ENCODE results near the gene MYO1D. TPM values are rescaled to one million over a fixed set of nuclear protein-coding genes. Genes with fewer than 3 reads are reported as not detected.

MYO1D gene
- total RNA-seq, 1 donor from 2014 or later: 12.1 TPM

- no peak overlapping the region for H3K4me3 Mint-ChIP-seq
- intact Hi-C loops (cut with micrococcal nuclease): no loop called here
- DNase-seq (ENCODE audit: low spot score): no peak
- no peaks in the 10 kb centered on the region for H3K4me1 Mint-ChIP-seq (ENCODE audit: low read depth)
- peaks cover 24% of the 10 kb centered on the region for H3K27me3 Mint-ChIP-seq (ENCODE audit: insufficient read depth)
- H3K27ac Mint-ChIP-seq: no peak overlapping the region
- no peaks in the 10 kb centered on the region for H3K9me3 Mint-ChIP-seq
- H3K36me3 Mint-ChIP-seq (ENCODE audit: low read depth): no peaks in the 10 kb centered on the region
Observed at GRCh38 chr17:32801641-32802040, 75.3 kb downstream of the MYO1D start.

GRCh38 chr17:32801193-32801592 is 75.7 kb downstream of the MYO1D start:
- no peaks in the 10 kb centered on the region for H3K9me3 Mint-ChIP-seq
- H3K27me3 Mint-ChIP-seq (ENCODE audit: insufficient read depth): peaks cover 24% of the 10 kb centered on the region
- intact Hi-C loops (cut with micrococcal nuclease): no loop called here
- no peaks in the 10 kb centered on the region for H3K4me1 Mint-ChIP-seq (ENCODE audit: low read depth)
- no peak overlapping the region for H3K4me3 Mint-ChIP-seq
- DNase-seq (ENCODE audit: low spot score): no peak
- H3K27ac Mint-ChIP-seq: no peak overlapping the region
- H3K36me3 Mint-ChIP-seq (ENCODE audit: low read depth): no peaks in the 10 kb centered on the region

GRCh38 chr17:32798938-32799337 is 78.0 kb downstream of the MYO1D start:
- Mint-ChIP-seq H3K4me1 (ENCODE audit: low read depth) (no peaks in the 10 kb centered on the region), H3K4me3 (no peak overlapping the region), H3K9me3 (no peaks in the 10 kb centered on the region), H3K27me3 (ENCODE audit: insufficient read depth) (peaks cover 24% of the 10 kb centered on the region), H3K27ac (no peak overlapping the region), H3K36me3 (ENCODE audit: low read depth) (no peaks in the 10 kb centered on the region)
- intact Hi-C loops (cut with micrococcal nuclease): no loop called here
- DNase-seq (ENCODE audit: low spot score): no peak

GRCh38 chr17:32795339-32795979 is 81.5 kb downstream of the MYO1D start:
- Mint-ChIP-seq H3K27ac (no peak overlapping the region), H3K36me3 (ENCODE audit: low read depth) (no peaks in the 10 kb centered on the region), H3K4me3 (no peak overlapping the region), H3K9me3 (no peaks in the 10 kb centered on the region), H3K27me3 (ENCODE audit: insufficient read depth) (peaks cover 21% of the 10 kb centered on the region), H3K4me1 (ENCODE audit: low read depth) (no peaks in the 10 kb centered on the region)
- intact Hi-C loops (cut with micrococcal nuclease): no loop called here
- DNase-seq (ENCODE audit: low spot score): no peak

GRCh38 chr17:32794533-32795246 is 82.2 kb downstream of the MYO1D start:
- Mint-ChIP-seq H3K36me3 (ENCODE audit: low read depth) (no peaks in the 10 kb centered on the region), H3K4me1 (ENCODE audit: low read depth) (no peaks in the 10 kb centered on the region), H3K4me3 (no peak overlapping the region), H3K27me3 (ENCODE audit: insufficient read depth) (peaks cover 16% of the 10 kb centered on the region), H3K9me3 (no peaks in the 10 kb centered on the region), H3K27ac (no peak overlapping the region)
- intact Hi-C loops (cut with micrococcal nuclease): no loop called here
- DNase-seq (ENCODE audit: low spot score): no peak

- Mint-ChIP-seq H3K27me3 (ENCODE audit: insufficient read depth) (peaks cover 13% of the 10 kb centered on the region), H3K36me3 (ENCODE audit: low read depth) (no peaks in the 10 kb centered on the region), H3K4me1 (ENCODE audit: low read depth) (no peaks in the 10 kb centered on the region), H3K9me3 (no peaks in the 10 kb centered on the region), H3K27ac (no peak overlapping the region), H3K4me3 (no peak overlapping the region)
- intact Hi-C loops (cut with micrococcal nuclease): no loop called here
- no peak for DNase-seq (ENCODE audit: low spot score)
Observed at GRCh38 chr17:32793841-32794240, 83.1 kb downstream of the MYO1D start.

- H3K4me3 Mint-ChIP-seq: no peak overlapping the region
- no peak for DNase-seq (ENCODE audit: low spot score)
- H3K4me1 Mint-ChIP-seq (ENCODE audit: low read depth): no peaks in the 10 kb centered on the region
- peaks cover 11% of the 10 kb centered on the region for H3K27me3 Mint-ChIP-seq (ENCODE audit: insufficient read depth)
- no peaks in the 10 kb centered on the region for H3K9me3 Mint-ChIP-seq
- H3K36me3 Mint-ChIP-seq (ENCODE audit: low read depth): no peaks in the 10 kb centered on the region
- intact Hi-C loops (cut with micrococcal nuclease): no loop called here
- no peak overlapping the region for H3K27ac Mint-ChIP-seq
Observed at GRCh38 chr17:32792207-32792606, 84.7 kb downstream of the MYO1D start.

GRCh38 chr17:32786169-32786568 is 90.8 kb downstream of the MYO1D start:
- Mint-ChIP-seq H3K27me3 (ENCODE audit: insufficient read depth) (peaks cover 25% of the 10 kb centered on the region), H3K9me3 (no peaks in the 10 kb centered on the region), H3K4me1 (ENCODE audit: low read depth) (no peaks in the 10 kb centered on the region), H3K27ac (no peak overlapping the region), H3K36me3 (ENCODE audit: low read depth) (no peaks in the 10 kb centered on the region), H3K4me3 (no peak overlapping the region)
- DNase-seq (ENCODE audit: low spot score): no peak
- intact Hi-C loops (cut with micrococcal nuclease): no loop called here

- Mint-ChIP-seq H3K27ac (no peak overlapping the region), H3K4me1 (ENCODE audit: low read depth) (no peaks in the 10 kb centered on the region), H3K4me3 (no peak overlapping the region), H3K36me3 (ENCODE audit: low read depth) (no peaks in the 10 kb centered on the region), H3K9me3 (no peaks in the 10 kb centered on the region), H3K27me3 (ENCODE audit: insufficient read depth) (peaks cover 23% of the 10 kb centered on the region)
- no peak for DNase-seq (ENCODE audit: low spot score)
- intact Hi-C loops (cut with micrococcal nuclease): no loop called here
Observed at GRCh38 chr17:32784113-32784512, 92.8 kb downstream of the MYO1D start.

- Mint-ChIP-seq H3K27ac (no peak overlapping the region), H3K9me3 (no peaks in the 10 kb centered on the region), H3K4me3 (no peak overlapping the region), H3K27me3 (ENCODE audit: insufficient read depth) (peaks cover 19% of the 10 kb centered on the region), H3K4me1 (ENCODE audit: low read depth) (no peaks in the 10 kb centered on the region), H3K36me3 (ENCODE audit: low read depth) (no peaks in the 10 kb centered on the region)
- intact Hi-C loops (cut with micrococcal nuclease): loop anchor here (1.0 kb wide), 4 partner anchors 94 to 215 kb away; partner anchors contain the start of gene MYO1D
- no peak for DNase-seq (ENCODE audit: low spot score)
Observed at GRCh38 chr17:32783602-32784001, 93.3 kb downstream of the MYO1D start.

- Mint-ChIP-seq H3K27ac (no peak overlapping the region), H3K27me3 (ENCODE audit: insufficient read depth) (peaks cover 12% of the 10 kb centered on the region), H3K4me1 (ENCODE audit: low read depth) (no peaks in the 10 kb centered on the region), H3K4me3 (no peak overlapping the region), H3K36me3 (ENCODE audit: low read depth) (no peaks in the 10 kb centered on the region), H3K9me3 (no peaks in the 10 kb centered on the region)
- DNase-seq (ENCODE audit: low spot score): no peak
- intact Hi-C loops (cut with micrococcal nuclease): no loop called here
Observed at GRCh38 chr17:32780721-32781120, 96.2 kb downstream of the MYO1D start.

- Mint-ChIP-seq H3K4me3 (no peak overlapping the region), H3K9me3 (no peaks in the 10 kb centered on the region), H3K4me1 (ENCODE audit: low read depth) (no peaks in the 10 kb centered on the region), H3K36me3 (ENCODE audit: low read depth) (no peaks in the 10 kb centered on the region), H3K27ac (no peak overlapping the region), H3K27me3 (ENCODE audit: insufficient read depth) (peaks cover 7% of the 10 kb centered on the region)
- DNase-seq (ENCODE audit: low spot score): no peak
- intact Hi-C loops (cut with micrococcal nuclease): no loop called here
Observed at GRCh38 chr17:32777922-32778321, 99.0 kb downstream of the MYO1D start.

- no peak for DNase-seq (ENCODE audit: low spot score)
- intact Hi-C loops (cut with micrococcal nuclease): no loop called here
- Mint-ChIP-seq H3K9me3 (no peaks in the 10 kb centered on the region), H3K4me1 (ENCODE audit: low read depth) (no peaks in the 10 kb centered on the region), H3K4me3 (no peak overlapping the region), H3K27me3 (ENCODE audit: insufficient read depth) (peaks cover 4% of the 10 kb centered on the region), H3K36me3 (ENCODE audit: low read depth) (no peaks in the 10 kb centered on the region), H3K27ac (no peak overlapping the region)
Observed at GRCh38 chr17:32777436-32777835, 99.5 kb downstream of the MYO1D start.

Measured in activated T-helper 1 cell treated with anti-CD3 and anti-CD28 coated beads, Interleukin-12 subunit alpha, Interleukin-12 subunit beta, Interleukin-2, Interleukin-4 antibody, amounts not matched to agents 30 ng/mL and 10 ng/mL and 1 ng/mL, durations not matched to agents 14 hours and 24 hours and 36 hours (primary cell).